Activated CD4-positive, CD25-positive, alpha-beta regulatory T cell treated with anti-CD3 and anti-CD28 coated beads, Interleukin-2, amount 50 U/mL, for 72 hours (primary cell): Measurements from ENCODE around the gene SFXN1.
"Not testable (repeated sequence)": the region's sequence is repeated elsewhere in the genome, so short reads cannot be mapped to it uniquely, and the experiment has no call there.

Experiments
- DNase-seq: peaks from one replicate; pipeline ENCODE4 v3.0.0; 2021

SFXN1 gene

GRCh38 chr5:175501759-175502158 is 23.4 kb downstream of the SFXN1 start:
- DNase-seq = no peak

DNA sequence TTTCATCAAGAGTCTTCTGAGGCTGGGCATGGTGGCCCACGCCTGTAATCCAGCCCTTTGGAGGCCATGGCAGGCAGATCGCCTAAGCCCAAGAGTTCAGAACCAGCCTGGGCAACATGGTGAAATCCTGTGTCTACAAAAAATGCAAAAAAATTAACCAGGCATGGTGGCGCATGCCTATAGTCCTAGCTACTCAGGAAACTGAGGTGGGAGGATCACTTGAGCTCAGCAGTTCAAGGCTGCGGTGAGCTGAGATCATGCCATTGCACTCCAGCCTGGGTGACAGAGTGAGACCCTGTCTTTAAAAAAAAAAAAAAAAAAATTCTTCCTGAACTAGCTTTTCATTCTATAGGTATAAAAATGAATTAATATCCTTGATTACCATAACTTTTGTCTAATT is 29.3 kb downstream of the SFXN1 start:
- DNase-seq = not testable (repeated sequence)

- no peak for DNase-seq
These were observed 30.5 kb downstream of the SFXN1 start for GRCh38 chr5:175508896-175509295.

DNA sequence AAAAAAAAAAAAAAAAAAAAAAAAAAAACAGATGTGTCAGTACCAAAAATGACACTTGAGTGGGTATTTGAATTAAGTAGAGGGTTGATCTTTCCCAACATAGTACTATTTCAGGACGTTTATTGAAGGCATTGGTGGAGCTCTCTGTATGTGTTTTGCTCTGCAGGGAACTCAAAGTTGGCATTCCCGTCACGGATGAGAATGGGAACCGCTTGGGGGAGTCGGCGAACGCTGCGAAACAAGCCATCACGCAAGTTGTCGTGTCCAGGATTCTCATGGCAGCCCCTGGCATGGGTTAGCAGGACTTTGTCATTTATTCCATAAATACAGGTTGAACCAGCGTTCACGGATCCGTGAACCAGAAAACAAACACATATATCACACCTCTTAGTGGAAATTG is 34.9 kb downstream of the SFXN1 start:
- no peak for DNase-seq

DNA sequence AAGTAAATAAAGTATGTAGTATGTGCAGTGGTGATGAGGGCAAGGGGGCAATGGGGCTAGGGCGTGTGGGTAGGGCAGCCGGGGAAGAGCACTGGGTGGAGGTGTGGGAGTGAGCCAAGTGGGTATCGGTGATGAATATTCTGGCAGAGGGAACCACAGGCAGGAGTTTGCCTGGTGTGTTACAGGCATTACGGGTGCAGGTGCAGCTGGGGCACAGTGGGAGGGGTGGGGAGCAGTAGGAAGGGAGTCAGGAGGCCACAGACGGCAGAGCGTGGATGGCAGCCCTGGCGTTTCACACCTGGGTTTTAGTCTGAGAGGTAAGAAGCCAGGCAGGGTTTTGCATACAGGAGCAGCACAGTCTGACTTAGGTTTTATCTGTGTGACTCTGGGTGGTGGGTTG is 35.4 kb downstream of the SFXN1 start:
- DNase-seq = no peak

- no peak for DNase-seq
These were observed 38.8 kb downstream of the SFXN1 start for GRCh38 chr5:175516933-175517823.

DNA sequence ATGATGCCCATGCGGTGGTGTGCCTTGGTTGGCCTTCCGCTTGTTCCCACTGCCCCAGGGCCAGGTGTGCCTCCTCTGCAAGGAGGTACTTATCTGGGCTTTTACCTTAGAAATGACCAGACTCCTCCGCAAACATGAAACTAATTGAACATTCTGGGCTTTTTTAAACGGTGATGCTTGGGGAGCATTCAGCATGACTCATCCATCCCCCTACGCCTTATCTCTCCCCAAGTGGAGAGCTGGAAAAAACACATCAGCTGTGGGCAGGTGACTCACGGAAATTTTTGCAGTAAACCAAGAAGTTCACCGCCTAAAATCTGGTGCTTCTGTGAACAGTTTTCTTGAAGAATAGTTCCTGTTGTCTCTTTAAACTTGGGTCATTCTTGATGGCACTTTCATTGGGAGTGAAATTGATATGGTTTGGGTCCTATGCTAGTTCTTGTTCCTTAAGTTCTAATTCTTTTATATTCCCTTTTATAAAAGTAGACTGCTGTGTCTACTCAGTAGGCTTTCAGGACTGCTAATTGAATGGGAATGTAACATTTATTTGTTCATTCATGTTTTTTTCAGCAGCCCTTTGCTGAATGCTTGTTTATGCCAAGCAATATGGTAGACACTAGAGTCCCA is 39.6 kb downstream of the SFXN1 start:
- peak; percentile 63 for DNase-seq

GRCh38 chr5:175519006-175519405 is 40.6 kb downstream of the SFXN1 start:
- DNase-seq = no peak

GRCh38 chr5:175520321-175520720 is 42.0 kb downstream of the SFXN1 start:
- DNase-seq = no peak

- DNase-seq = no peak
These were observed 42.5 kb downstream of the SFXN1 start for GRCh38 chr5:175520873-175521272.

- no peak for DNase-seq
These were observed 43.0 kb downstream of the SFXN1 start for GRCh38 chr5:175521313-175521833.

DNA sequence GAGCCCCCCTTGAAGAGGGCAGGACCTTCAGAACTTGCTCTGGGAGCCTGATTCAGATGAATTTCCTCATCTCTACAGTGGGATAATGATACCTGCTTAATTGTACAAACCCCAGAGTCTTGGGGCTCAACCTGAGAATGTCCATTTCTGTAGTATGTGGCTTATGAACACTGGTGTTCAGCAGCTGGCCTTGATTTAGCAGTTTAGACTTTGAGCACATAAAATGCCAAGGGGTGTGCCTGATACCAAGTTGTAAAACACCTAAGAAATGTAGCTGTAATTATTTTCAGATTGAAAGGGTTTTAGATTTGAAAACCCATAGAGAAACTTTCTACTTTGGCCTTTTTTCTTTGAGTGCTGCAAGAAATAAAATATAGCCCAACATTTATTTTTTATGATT is 44.9 kb downstream of the SFXN1 start:
- no peak for DNase-seq

DNA sequence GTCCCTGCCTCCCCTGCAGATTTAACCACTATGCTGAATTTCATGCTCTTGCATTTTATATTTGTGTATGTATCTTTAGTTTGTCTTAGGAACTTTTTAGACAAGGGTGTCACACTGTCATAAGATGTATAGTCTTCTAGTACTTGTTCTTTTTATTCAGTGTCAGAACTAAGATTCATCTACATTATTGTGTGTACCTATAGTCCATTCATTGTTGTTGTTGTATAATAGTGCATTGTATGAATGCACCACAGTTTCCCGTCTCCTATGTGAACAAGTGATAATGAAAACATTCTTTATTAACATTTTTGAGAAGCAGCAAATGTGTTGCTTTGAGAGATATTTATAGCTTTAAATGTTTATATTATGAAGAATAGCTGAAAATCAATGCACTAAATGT is 45.9 kb downstream of the SFXN1 start:
- no peak for DNase-seq

- no peak for DNase-seq
These were observed 48.3 kb downstream of the SFXN1 start for GRCh38 chr5:175526691-175527090.

GRCh38 chr5:175531361-175531760 is 53.0 kb downstream of the SFXN1 start:
- DNase-seq = no peak

GRCh38 chr5:175534070-175534932 is 55.9 kb downstream of the SFXN1 start:
- DNase-seq = peak; percentile 85

DNA sequence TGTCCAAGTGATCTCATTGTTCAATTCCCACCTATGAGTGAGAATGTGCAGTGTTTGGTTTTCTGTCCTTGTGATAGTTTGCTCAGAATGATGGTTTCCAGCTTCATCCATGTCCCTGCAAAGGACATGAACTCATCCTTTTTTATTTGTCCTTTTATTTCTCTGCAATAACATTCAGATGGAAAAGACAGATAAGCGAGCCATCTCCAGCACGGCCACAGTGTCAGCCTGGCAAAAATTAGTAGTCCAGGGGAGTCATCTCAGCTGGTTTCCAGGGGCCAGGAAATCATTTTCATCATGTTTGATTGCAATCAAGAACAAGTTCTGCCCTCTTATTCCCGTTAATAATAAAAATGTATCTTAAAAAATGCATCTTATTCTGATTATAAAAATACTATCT is 57.0 kb downstream of the SFXN1 start:
- DNase-seq = not testable (repeated sequence)

DNA sequence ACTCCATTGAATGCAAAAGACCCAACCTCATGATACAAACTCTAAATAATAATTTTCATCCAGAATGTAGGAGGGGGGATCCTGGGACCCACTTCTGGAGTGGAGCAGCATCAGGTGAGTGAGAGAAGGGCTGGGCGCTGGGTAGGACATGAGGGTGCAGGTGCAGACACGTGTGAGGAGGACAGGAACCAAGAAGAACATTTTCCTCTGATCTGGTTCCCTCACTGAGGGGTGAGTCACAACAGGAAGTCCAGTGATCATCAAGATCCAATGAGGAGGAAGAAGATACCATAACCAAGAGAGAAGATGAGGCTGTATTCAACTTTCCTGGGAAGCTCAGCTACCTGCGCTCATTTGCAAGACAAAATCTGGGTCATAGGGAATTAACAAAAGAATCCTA is 57.4 kb downstream of the SFXN1 start:
- DNase-seq = no peak

- DNase-seq = no peak
These were observed 60.2 kb downstream of the SFXN1 start for GRCh38 chr5:175538576-175538975.

- no peak for DNase-seq
These were observed 61.6 kb downstream of the SFXN1 start for GRCh38 chr5:175539936-175540335.

DNA sequence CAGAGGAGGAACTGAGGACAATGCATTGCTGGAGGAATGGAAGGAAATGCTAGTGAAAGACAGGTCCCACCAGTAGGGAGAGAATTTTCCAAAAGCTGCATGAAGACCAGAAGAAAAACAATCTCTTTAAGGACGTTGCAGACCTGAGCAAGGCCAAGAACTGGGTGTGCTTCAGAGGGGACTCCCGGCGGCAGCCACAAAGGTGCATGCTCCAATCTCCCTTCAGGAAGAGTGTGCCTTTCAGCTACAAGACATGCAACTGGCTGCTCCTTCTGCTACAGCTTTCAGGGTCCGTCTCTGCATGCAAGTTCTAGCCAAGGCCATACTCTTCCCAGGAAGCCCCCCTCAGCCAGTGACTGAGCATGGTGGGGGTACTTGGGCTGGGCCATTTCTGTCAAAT is 62.9 kb downstream of the SFXN1 start:
- no peak for DNase-seq

- no peak for DNase-seq
These were observed 64.0 kb downstream of the SFXN1 start for GRCh38 chr5:175542232-175542965.

GRCh38 chr5:175542966-175543235 is 64.5 kb downstream of the SFXN1 start:
- no peak for DNase-seq
